Stimulated activated CD4-positive, alpha-beta T cell treated with anti-CD3 and anti-CD28 coated beads, Interleukin-1b, Interleukin-23, amount 100 ng/mL, for 4 hours (primary cell): Measurements from ENCODE around the gene NEK9.

Experiments
- DNase-seq, 2 donors: peaks; one replicate each; pipeline ENCODE4 v3.0.0-alpha.2; 2020; ENCODE audit warnings: low read depth in 2 of 2

Gene NEK9

DNA sequence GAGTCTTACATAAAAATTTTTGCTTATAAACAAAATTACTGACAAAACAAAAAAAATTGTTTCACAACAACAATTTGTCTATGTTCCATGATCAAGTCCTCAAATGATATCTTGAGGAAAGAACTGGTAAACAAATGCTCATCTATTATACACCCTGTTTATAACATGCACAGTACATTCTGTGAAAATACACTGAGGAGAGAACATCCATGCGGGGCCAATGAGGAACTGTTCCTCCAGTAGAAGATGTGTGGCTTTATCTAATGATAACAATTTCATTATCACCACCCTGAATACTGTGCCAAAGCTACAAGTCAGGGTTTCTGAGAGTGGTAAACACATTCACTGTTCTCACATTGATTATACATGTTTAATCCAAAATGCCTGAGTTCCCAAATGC lies 86.3 kb downstream of the NEK9 start:
- no peak for DNase-seq

DNA sequence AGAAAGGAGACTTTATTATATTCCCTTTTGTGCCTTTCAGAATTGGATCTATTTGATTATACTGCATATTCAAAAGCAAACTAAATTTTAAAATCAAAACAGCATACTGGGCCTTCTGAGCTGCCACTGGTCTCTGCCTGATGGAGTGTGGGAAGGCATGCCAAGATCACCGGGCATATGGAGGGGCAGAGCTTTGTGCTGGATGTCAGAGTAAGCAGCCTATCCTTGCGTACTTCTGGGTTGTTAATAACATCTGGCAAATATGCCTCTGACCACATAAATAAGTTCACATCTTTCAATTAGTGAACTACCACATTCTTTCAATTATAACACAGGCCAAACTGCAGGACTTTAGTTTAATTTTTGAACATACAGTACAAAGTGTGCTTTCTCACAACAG lies 93.9 kb downstream of the NEK9 start:
- no peak for DNase-seq

DNA sequence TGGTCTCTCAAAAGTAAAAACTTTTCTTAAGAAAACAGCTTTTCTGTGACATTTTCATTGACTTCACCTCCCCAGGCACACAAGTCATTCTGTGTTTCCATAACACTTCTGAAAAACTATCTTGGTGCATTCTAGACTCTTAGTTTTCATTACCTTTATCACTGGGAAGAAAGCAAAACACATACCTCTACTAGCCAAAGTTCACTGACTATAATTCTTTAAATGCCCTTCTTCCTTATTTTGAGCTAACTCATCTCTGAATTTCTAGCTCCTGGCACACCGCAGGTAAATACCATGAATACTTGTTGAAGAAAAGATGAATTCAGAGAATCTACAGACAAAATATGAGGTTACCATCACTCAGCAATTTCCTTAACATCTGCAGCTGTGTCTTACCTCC lies 96.7 kb downstream of the NEK9 start:
- DNase-seq: no peak
